Osteocyte (in vitro differentiated cells): ENCODE results near the gene CDC14A. TPM values are rescaled to one million over a fixed set of nuclear protein-coding genes. Genes with fewer than 3 reads are reported as not detected.

Experiments used
- DNase-seq: peaks from one replicate; pipeline ENCODE4 v3.0.0; 2021; ENCODE audit warnings: mixed read lengths; ENCODE audit not compliant: unreplicated experiment; ENCODE audit errors: extremely low spot score
- H3K27ac Mint-ChIP-seq: one replicate; pipeline ENCODE4 v1.8.0; 2021; ENCODE audit warnings: mild to moderate bottlenecking, mixed read lengths; ENCODE audit not compliant: unreplicated experiment
- H3K27me3 Mint-ChIP-seq: one replicate; pipeline ENCODE4 v1.8.0; 2021; ENCODE audit warnings: mixed read lengths; ENCODE audit not compliant: unreplicated experiment
- H3K36me3 Mint-ChIP-seq: one replicate; pipeline ENCODE4 v1.8.0; 2021; ENCODE audit warnings: mixed read lengths; ENCODE audit not compliant: unreplicated experiment
- H3K4me1 Mint-ChIP-seq: one replicate; pipeline ENCODE4 v1.8.0; 2021; ENCODE audit warnings: mixed read lengths; ENCODE audit not compliant: unreplicated experiment
- H3K4me3 Mint-ChIP-seq: one replicate; pipeline ENCODE4 v1.8.0; 2021; ENCODE audit warnings: mild to moderate bottlenecking, moderate library complexity, mixed read lengths; ENCODE audit not compliant: unreplicated experiment
- H3K9me3 Mint-ChIP-seq: one replicate; pipeline ENCODE4 v1.8.0; 2021; ENCODE audit warnings: mixed read lengths; ENCODE audit not compliant: unreplicated experiment
- total RNA-seq: library from RNA; stranded (reverse); gene quantifications from 2 replicates; pipeline ENCODE4 v1.2.1, GENCODE V29; 2021
- TF ChIP-seq, protein P1 (sequence below): fragments of 200-600 bp; sonication (generic); IDR thresholded peaks from 2 replicates; pipeline ENCODE4 v1.5.0; 2021; ENCODE audit warnings: antibody characterized with exemption, mild to moderate bottlenecking, moderate library complexity

The CDC14A gene
- total RNA-seq, 1 donor from 2014 or later = 2.8 TPM

DNA sequence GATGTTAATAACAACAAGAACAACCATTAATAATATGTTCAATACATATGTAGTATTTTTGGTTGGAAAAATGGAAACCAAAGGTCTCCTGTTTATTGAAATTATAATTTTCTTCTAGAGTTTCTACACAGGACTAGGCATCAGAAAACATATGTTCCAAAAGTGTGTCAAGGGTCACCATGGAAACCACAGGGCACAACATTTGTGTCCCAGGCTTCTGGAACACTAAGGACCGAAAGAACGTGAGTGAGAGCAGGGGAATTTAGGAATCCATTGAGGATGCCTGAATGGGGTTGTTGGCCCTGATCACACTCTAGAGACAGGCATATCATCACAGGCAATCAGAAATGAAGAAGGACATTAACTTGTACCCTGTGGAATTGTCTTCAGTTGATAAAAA, 7.5 kb upstream of the CDC14A start:
- TF ChIP-seq, protein P1, sequence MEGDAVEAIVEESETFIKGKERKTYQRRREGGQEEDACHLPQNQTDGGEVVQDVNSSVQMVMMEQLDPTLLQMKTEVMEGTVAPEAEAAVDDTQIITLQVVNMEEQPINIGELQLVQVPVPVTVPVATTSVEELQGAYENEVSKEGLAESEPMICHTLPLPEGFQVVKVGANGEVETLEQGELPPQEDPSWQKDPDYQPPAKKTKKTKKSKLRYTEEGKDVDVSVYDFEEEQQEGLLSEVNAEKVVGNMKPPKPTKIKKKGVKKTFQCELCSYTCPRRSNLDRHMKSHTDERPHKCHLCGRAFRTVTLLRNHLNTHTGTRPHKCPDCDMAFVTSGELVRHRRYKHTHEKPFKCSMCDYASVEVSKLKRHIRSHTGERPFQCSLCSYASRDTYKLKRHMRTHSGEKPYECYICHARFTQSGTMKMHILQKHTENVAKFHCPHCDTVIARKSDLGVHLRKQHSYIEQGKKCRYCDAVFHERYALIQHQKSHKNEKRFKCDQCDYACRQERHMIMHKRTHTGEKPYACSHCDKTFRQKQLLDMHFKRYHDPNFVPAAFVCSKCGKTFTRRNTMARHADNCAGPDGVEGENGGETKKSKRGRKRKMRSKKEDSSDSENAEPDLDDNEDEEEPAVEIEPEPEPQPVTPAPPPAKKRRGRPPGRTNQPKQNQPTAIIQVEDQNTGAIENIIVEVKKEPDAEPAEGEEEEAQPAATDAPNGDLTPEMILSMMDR = no peak
- DNase-seq = no peak
- H3K36me3 Mint-ChIP-seq = no peaks in the 10 kb centered on the region
- no peaks in the 10 kb centered on the region for H3K9me3 Mint-ChIP-seq
- H3K4me1 Mint-ChIP-seq = no peaks in the 10 kb centered on the region
- no peak overlapping the region for H3K4me3 Mint-ChIP-seq
- peaks cover 18% of the 10 kb centered on the region for H3K27me3 Mint-ChIP-seq
- no peak overlapping the region for H3K27ac Mint-ChIP-seq

DNA sequence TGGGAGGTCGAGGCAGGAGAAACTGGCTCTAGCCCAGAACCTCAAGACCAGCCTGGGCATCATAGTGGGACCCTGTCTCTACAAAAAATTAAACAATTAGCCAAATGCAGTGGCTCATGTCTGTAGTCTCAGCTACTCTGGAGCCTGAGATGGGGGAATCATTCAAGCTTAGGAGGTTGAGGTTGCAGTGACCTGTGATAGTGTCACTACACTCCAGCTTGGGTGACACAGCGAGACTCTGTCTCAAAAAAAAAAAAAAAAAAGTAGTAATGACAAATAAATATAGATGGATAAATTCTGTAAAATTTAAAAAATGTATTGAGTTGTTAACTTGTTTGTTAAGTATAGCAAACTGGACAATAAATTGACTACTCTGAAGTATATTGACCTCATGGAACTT, 5.9 kb upstream of the CDC14A start:
- peaks cover 7% of the 10 kb centered on the region for H3K27me3 Mint-ChIP-seq

DNA sequence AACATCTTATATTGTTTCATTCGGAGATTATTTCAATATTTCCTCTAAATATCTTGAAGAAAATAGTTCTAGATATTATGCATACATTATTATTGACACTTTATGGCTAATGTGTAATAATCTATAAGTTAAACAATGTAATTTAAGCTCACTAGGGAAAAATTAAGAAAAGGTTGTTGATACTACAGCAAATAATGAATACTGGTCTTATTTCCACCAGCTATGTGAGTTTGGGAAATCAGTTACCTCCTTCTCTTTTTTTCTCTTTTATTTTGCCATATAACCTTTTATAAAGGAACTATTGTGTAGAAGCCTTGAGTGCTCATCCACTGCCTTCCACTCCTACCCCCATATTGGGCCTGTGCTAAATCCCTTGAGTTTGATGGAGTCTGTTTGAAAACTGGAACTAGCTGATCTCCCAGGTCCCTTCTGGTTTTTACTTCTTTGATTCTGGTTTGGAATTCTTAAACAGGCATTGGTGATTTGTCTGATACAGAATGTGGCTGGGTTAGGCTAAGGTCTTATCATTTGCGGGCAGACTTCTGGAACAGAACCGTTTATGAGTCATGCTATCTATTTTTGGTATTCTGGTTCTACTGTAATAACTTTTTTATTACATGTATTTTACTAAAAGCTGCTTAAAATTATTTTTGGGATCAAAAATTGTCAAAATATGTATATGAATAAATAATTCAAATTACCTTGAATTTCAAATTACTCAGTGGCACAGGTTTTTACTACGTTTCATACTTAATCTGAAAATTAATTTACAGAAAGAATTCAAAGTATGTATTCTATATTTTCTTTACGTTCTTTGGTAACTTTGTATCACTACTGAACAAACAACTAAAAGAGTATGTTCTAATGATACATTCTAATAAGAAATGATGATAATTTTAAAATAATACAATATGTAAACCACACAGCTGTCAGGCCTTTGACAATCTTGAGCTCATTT, 5.0 kb upstream of the CDC14A start:
- Mint-ChIP-seq H3K27ac (no peak overlapping the region), H3K4me1 (peaks cover 8% of the 10 kb centered on the region), H3K4me3 (no peak overlapping the region), H3K36me3 (no peaks in the 10 kb centered on the region), H3K27me3 (peaks cover 3% of the 10 kb centered on the region), H3K9me3 (no peaks in the 10 kb centered on the region)
- TF ChIP-seq, protein P1 = no peak
- DNase-seq = no peak

More for the DNA sequence above, 5.9 kb upstream of the CDC14A start:
- TF ChIP-seq, protein P1 = no peak
- Mint-ChIP-seq H3K36me3 (no peaks in the 10 kb centered on the region), H3K4me3 (no peak overlapping the region), H3K27ac (no peak overlapping the region), H3K9me3 (no peaks in the 10 kb centered on the region), H3K4me1 (peaks cover 8% of the 10 kb centered on the region)
- no peak for DNase-seq

DNA sequence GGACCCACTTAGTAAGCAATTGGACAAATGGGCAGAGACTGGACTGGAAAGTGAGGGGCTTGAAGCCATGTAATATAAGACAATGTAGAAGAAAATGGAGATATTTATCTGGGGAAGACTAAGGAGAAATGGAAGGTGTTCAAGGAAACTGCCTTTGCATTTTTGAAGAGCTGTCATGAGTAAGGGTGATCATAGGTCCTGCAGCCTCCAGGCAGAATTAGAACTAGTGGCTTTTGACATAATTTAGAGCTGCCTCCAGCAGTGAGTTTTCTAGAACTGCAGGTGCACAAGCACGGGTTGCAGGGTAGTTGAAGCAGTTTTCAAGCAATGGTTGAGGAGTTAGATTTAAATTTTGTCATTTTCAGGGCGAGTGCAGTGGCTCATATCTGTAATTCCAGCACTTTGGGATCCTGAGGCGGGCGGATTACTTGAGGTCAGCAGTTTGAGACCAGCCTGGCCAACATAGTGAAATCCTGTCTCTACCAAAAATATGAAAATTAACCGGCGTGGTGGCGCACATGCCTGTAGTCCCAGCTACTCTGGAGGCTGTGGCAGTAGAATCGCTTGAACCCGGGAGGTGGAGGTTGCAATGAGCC, 3.7 kb upstream of the CDC14A start:
- Mint-ChIP-seq H3K4me1 (peaks cover 14% of the 10 kb centered on the region), H3K36me3 (no peaks in the 10 kb centered on the region), H3K27ac (no peak overlapping the region), H3K27me3 (peaks cover 3% of the 10 kb centered on the region), H3K4me3 (no peak overlapping the region), H3K9me3 (no peaks in the 10 kb centered on the region)
- TF ChIP-seq, protein P1 = no peak
- DNase-seq = no peak

DNA sequence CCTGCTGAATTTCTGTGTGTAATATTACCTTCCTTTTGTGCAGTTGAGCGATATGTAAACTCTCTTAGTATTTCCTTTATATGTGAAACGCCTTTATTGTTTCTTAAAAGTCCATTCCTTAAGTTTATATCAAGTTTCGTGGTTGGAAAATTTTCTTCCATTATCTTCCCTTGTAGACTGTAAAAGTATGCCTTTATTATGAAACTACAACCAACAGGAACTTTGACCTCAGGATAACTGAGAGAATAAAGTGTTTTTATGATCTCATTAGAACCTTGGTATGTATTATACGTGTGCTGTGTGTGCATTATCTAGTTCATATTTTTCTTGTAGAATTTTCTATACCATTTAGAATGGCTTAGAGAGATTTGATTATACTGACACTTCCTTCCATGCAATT, 3.1 kb upstream of the CDC14A start:
- no peak overlapping the region for H3K4me3 Mint-ChIP-seq
- H3K9me3 Mint-ChIP-seq = no peaks in the 10 kb centered on the region
- DNase-seq = no peak
- H3K27me3 Mint-ChIP-seq = no peaks in the 10 kb centered on the region
- no peak overlapping the region for H3K27ac Mint-ChIP-seq
- H3K4me1 Mint-ChIP-seq = peaks cover 20% of the 10 kb centered on the region
- H3K36me3 Mint-ChIP-seq = no peaks in the 10 kb centered on the region
- TF ChIP-seq, protein P1 = no peak
